Loucy (cell line): ENCODE measurements around the gene LACTB.

Experiments
- H2AFZ ChIP-seq: fragments of 200-600 bp; sonication (generic); 2 replicates; pipeline ENCODE4 v1.6.0; 2016; ENCODE audit warnings: antibody characterized with exemption, mild to moderate bottlenecking, low read length, moderate library complexity
- H3F3A ChIP-seq: fragments of 200-600 bp; 2 replicates; pipeline ENCODE4 v1.6.0; 2016; ENCODE audit warnings: antibody characterized with exemption, low read depth, mild to moderate bottlenecking
- H3K27me3 ChIP-seq: fragments of 200-600 bp; sonication (generic); 2 replicates; pipeline ENCODE4 v1.6.1; 2014; ENCODE audit warnings: low read length, mild to moderate bottlenecking; ENCODE audit not compliant: insufficient read depth, poor library complexity, severe bottlenecking
- H3K36me3 ChIP-seq: fragments of 200-600 bp; sonication (generic); 2 replicates; pipeline ENCODE4 v1.6.1; 2016; ENCODE audit warnings: low read length; ENCODE audit not compliant: insufficient read depth
- H3K4me1 ChIP-seq: fragments of 200-600 bp; sonication (generic); 2 replicates; pipeline ENCODE4 v1.5.1; 2014; ENCODE audit warnings: low read length, mild to moderate bottlenecking; ENCODE audit not compliant: insufficient read depth, poor library complexity, severe bottlenecking
- H3K4me2 ChIP-seq: fragments of 200-600 bp; sonication (generic); 2 replicates; pipeline ENCODE4 v1.6.0; 2014; ENCODE audit warnings: antibody characterized with exemption, low read length, low read depth, mild to moderate bottlenecking; ENCODE audit not compliant: poor library complexity, severe bottlenecking
- H3K4me3 ChIP-seq: fragments of 200-600 bp; sonication (generic); 2 replicates; pipeline ENCODE4 v1.5.1; 2014; ENCODE audit warnings: low read length, mild to moderate bottlenecking, mixed read lengths; ENCODE audit not compliant: poor library complexity, severe bottlenecking
- H3K79me2 ChIP-seq: fragments of 200-600 bp; sonication (generic); 2 replicates; pipeline ENCODE4 v1.6.1; 2014; ENCODE audit warnings: low read length; ENCODE audit not compliant: insufficient read depth
- H3K9ac ChIP-seq: fragments of 200-600 bp; sonication (generic); 2 replicates; pipeline ENCODE4 v1.6.0; 2014; ENCODE audit warnings: mild to moderate bottlenecking, low read depth, low read length, moderate library complexity; ENCODE audit not compliant: poor library complexity, severe bottlenecking
- H3K9me2 ChIP-seq: fragments of 200-600 bp; sonication (generic); replicated peaks from 2 replicates; pipeline ENCODE4 v1.6.1; 2016; ENCODE audit warnings: low read depth, low read length, mixed read lengths
- H3K9me3 ChIP-seq: fragments of 200-600 bp; sonication (generic); 2 replicates; pipeline ENCODE4 v1.6.1; 2014; ENCODE audit warnings: mild to moderate bottlenecking, antibody characterized with exemption, low read length, low read depth; ENCODE audit not compliant: insufficient read depth
- H4K20me1 ChIP-seq: fragments of 200-600 bp; sonication (generic); 2 replicates; pipeline ENCODE4 v1.6.0; 2014; ENCODE audit warnings: antibody characterized with exemption, low read length, mild to moderate bottlenecking; ENCODE audit not compliant: insufficient read depth, poor library complexity, severe bottlenecking
- CTCF ChIP-seq: fragments of 200-600 bp; sonication (generic); conservative IDR thresholded peaks from 2 replicates; pipeline ENCODE4 v1.5.1; 2014; ENCODE audit warnings: mild to moderate bottlenecking, antibody characterized with exemption, low read length
- EZH2phosphoT487 ChIP-seq: fragments of 200-600 bp; IDR thresholded peaks from 2 replicates; pipeline ENCODE4 v1.6.1; 2018; ENCODE audit warnings: antibody characterized with exemption, mild to moderate bottlenecking, moderate library complexity, borderline replicate concordance

Gene LACTB, protein sequence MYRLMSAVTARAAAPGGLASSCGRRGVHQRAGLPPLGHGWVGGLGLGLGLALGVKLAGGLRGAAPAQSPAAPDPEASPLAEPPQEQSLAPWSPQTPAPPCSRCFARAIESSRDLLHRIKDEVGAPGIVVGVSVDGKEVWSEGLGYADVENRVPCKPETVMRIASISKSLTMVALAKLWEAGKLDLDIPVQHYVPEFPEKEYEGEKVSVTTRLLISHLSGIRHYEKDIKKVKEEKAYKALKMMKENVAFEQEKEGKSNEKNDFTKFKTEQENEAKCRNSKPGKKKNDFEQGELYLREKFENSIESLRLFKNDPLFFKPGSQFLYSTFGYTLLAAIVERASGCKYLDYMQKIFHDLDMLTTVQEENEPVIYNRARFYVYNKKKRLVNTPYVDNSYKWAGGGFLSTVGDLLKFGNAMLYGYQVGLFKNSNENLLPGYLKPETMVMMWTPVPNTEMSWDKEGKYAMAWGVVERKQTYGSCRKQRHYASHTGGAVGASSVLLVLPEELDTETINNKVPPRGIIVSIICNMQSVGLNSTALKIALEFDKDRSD

DNA sequence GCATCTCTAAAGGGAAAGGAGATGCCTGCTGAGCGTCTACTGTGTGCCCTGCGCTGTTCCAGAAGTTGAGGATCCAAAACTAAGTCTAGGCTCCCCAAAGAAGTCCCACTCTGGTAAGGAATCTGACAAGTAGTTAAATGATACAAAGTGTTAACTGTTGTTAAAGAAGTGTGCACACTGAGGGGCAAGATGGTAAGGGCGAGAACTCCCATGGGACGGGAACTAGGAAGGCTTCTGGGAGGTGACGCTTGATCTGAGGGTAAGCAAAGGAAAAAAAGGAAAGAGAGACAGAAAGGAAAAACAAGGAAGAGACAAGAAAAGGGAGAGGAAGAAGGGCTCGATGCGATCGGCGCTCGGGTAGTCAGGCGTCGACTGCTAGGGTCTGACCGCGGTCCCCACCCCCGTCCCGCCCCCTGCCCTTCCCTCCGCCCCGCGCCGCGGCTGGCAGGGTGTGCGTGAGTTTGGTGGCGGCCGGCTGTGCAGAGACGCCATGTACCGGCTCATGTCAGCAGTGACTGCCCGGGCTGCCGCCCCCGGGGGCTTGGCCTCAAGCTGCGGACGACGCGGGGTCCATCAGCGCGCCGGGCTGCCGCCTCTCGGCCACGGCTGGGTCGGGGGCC lies at the start of gene LACTB:
Gene LACTB (plus strand): TSS at position 480 of the 620 bp plus-strand sequence. CDS start 11 bp downstream, at position 491.
- Histone ChIP-seq H3F3A (no peaks in the 10 kb centered on the region), H3K9me2 (no peaks in the 10 kb centered on the region), H4K20me1 (no peaks in the 10 kb centered on the region), H3K79me2 (peaks cover 10% of the 10 kb centered on the region), H2AFZ (peak within 1 kb of the TSS; percentile 99), H3K9me3 (peaks cover 8% of the 10 kb centered on the region; the same call in 1 of the 2 replicates), H3K9ac (peak within 1 kb of the TSS; percentile 73), H3K4me2 (peak within 1 kb of the TSS; percentile 89), H3K4me1 (peaks cover 12% of the 10 kb centered on the region), H3K27me3 (no peaks in the 10 kb centered on the region), H3K36me3 (no peaks in the 10 kb centered on the region), H3K4me3 (peak within 1 kb of the TSS; percentile 82)
- no peak for TF ChIP-seq EZH2phosphoT487

- Histone ChIP-seq H3K9me2 (no peaks in the 10 kb centered on the region), H3F3A (no peaks in the 10 kb centered on the region), H3K9ac (no peak overlapping the region), H3K4me2 (no peak overlapping the region), H3K9me3 (no peaks in the 10 kb centered on the region), H3K4me1 (peaks cover 17% of the 10 kb centered on the region), H2AFZ (no peak overlapping the region), H3K36me3 (peaks cover 3% of the 10 kb centered on the region; the same call in 1 of the 2 replicates), H4K20me1 (no peaks in the 10 kb centered on the region), H3K4me3 (no peak overlapping the region), H3K79me2 (no peaks in the 10 kb centered on the region), H3K27me3 (no peaks in the 10 kb centered on the region)
- TF ChIP-seq CTCF (no peak), EZH2phosphoT487 (no peak)
These were observed 49.5 kb upstream of the LACTB start for GRCh38 chr15:63072023-63072650.

- Histone ChIP-seq H3K4me1 (peaks cover 22% of the 10 kb centered on the region), H3K9ac (no peak overlapping the region), H4K20me1 (no peaks in the 10 kb centered on the region), H2AFZ (no peak overlapping the region), H3K9me3 (no peaks in the 10 kb centered on the region), H3K36me3 (peaks cover 3% of the 10 kb centered on the region; the same call in 1 of the 2 replicates), H3F3A (no peaks in the 10 kb centered on the region), H3K9me2 (no peaks in the 10 kb centered on the region), H3K79me2 (no peaks in the 10 kb centered on the region), H3K27me3 (no peaks in the 10 kb centered on the region), H3K4me2 (no peak overlapping the region), H3K4me3 (no peak overlapping the region)
- no peak for TF ChIP-seq CTCF
- TF ChIP-seq EZH2phosphoT487, result no peak
These were observed 48.8 kb upstream of the LACTB start for GRCh38 chr15:63072809-63073277.
